ENCODE data around the gene NUP93.
"Not testable (repeated sequence)": the region's sequence is repeated elsewhere in the genome, so short reads cannot be mapped to it uniquely, and the experiment has no call there.

The NUP93 gene

DNA sequence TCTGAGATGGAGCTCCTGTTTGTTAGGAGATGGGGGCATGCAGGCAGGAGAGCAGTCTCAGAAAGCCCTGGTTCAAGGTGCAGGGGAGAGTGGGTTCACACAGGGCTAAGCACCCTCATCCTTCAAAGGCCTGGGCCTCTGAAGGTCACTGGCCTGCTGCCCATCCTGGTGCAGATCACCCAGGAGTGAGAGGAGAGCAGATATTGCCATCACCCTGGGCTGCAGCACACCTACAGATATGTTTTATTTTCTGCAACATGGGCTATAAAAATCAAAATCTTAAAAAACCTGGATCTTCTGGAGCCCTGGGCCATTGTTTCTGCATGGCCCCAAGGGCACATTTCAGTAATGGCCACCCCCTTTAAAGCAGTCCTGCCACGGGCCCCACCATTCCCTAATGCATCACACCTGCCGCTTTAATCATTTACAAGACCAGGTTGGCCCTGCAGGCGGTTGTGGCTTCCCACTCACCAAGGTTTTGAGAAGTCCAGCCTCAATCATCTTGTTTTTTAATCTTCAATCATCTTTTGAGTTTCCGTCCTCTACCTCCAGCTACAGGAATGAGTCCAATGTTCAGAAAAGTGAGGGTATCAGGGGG, 20.4 kb upstream of the NUP93 start:
- DNase-seq, result no peak

- DNase-seq, result no peak
Observed at GRCh38 chr16:56710181-56710737, 19.7 kb upstream of the NUP93 start.

DNA sequence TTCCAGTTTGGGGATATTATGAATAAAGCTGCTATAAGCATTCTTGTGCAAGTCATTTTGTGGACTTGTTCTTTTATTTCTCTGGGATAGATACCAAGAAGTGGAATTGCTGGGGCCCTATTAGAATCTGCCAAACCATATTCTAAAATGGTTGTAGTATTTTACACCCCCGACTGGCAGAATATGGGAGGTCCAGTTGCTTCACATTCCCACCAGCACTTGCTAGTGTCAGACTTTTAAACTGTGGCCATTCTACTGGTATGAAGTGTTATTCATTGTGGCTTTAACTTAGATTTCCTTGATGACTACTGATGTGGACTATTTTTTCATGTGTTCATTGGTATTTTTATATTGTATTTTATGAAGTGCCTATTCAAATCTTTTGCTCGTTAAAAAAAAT, 18.1 kb upstream of the NUP93 start:
- DNase-seq, result no peak

DNA sequence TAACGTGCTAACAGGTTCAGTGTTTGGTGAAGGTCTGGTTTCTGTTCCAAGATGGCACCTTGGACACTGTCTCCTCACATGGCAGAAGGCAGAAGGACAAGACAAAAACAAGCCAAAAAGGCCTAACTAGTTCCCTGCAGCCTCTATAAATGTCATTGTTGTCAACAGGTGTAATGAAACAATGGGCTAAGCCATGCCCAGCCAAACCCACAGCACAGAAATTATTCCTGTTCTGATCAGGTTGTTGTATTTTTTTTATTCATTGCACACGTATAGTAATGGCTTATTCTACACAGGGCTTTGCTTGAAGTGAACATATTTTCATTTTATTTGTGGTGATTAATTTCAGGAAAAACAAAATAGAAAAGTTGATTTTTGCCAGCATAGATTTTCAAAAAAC, 16.1 kb upstream of the NUP93 start:
- no peak for DNase-seq

GRCh38 chr16:56715126-56715525, 14.8 kb upstream of the NUP93 start:
- DNase-seq, result no peak

GRCh38 chr16:56716761-56717160, 13.2 kb upstream of the NUP93 start:
- DNase-seq, result no peak

DNA sequence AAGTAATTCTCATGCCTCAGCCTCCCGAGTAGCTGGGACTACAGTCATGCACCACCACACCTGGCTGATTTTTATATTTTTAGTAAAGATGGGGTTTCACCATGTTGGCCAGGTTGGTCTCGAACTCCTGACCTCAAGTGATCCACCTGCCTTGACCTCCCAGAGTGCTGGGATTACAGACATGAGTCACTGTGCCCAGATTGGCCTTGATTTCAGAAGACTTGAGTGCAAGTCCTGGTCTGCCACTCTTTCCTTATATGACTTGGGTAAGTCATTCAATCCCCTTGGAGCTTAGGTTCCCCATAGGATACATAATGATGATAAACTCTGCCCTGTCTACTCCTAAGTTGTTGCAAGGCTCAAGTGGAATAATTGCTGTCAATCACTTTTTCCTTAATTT, 12.4 kb upstream of the NUP93 start:
- not testable (repeated sequence) for DNase-seq

DNA sequence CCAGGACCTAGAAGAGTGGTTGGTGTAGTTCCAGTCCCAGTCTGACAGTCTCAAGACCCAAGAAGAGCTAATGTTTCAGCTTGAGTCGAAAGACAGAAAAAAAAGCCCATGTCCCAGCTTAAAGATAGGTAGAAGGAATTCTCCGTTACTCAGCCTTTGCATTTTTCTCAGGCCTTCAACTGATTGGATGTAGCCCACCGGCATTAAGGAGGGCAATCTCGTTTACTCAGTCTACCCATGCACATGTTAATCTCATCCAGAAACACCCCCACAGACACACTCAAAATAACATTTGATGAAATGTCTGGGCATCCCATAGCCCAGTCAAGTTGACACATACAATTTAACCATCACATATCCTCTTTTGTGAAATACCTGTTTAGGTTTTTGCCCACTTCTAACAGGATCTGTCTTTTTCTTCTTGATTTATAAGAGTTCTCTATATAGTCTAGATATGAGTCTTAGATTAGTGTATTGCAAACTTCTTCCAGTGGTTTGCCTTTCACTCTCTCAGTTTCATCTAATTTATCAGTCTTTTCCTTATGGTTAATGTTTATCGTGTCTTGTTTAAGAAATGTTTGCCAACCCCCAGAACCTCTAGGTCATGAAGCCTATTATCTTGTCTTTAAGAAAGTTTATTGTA, 7.6 kb upstream of the NUP93 start:
- no peak for DNase-seq

- DNase-seq, result no peak
Observed at GRCh38 chr16:56724191-56724590, 5.7 kb upstream of the NUP93 start.

DNA sequence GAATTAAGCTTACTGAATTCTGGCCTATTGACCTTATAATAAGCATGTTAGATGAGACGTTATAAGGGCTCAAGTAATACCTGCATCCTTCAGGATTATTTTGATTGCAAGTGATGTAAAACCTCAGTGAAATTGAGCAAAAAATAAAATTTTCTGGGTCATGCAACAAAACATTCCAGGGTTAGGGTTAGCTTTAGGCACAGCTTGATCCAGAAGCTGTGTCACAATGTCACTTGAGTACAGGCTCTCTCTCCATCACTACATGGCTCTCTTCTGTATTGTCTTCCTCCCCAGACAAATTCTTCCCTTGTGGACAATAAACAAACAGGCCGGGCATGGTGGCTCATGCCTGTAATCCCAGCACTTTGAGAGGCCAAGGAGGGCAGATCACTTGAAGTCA, 3.6 kb upstream of the NUP93 start:
- no peak for DNase-seq

GRCh38 chr16:56726926-56727325, 3.0 kb upstream of the NUP93 start:
- DNase-seq, result no peak

GRCh38 chr16:56728027-56728426, 1.9 kb upstream of the NUP93 start:
- no peak for DNase-seq

GRCh38 chr16:56728980-56729734, 772 bp upstream of the NUP93 start:
- DNase-seq, result no peak

DNA sequence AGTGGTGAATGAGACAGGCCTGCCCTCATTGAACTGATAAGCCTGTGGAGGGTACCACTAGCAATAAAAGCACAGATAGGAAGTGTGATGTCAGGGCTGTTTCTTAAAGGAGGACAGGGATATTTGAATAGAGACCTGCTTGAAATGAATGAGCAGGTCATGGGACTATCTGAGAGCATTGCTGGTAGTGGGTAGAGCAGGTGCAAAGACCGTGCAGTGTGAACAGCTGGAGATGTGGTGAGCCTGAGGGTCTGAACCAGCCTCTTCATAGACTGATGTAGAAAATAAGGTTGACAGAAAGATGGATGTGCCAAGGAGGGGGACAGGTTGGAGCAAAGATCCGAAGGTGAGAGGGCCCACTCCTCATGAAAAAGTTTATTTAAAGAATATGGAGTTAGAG, 2.4 kb downstream of the NUP93 start:
- no peak for DNase-seq

- no peak for DNase-seq
Observed at GRCh38 chr16:56732832-56733231, 2.9 kb downstream of the NUP93 start.

DNA sequence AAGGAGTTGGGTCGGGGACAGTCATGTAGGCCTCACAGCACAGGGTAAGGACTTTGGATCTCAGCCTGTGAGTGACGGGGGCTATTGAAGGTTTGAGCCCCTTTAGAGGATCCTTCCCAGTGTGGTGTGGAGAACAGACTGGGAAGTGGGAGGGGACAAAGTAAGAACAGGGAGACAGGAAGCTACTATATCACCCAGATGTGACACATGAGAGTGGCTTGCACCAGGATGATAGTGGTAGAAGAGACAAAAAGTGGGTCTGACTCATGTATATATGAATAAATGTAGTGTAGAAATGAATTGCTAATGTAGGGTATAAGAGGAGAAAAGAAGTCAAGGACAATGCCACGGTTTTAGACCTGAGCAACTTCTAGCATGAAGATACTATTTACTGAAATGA, 4.5 kb downstream of the NUP93 start:
- no peak for DNase-seq

GRCh38 chr16:56736476-56736875, 6.5 kb downstream of the NUP93 start:
- DNase-seq, result no peak

DNA sequence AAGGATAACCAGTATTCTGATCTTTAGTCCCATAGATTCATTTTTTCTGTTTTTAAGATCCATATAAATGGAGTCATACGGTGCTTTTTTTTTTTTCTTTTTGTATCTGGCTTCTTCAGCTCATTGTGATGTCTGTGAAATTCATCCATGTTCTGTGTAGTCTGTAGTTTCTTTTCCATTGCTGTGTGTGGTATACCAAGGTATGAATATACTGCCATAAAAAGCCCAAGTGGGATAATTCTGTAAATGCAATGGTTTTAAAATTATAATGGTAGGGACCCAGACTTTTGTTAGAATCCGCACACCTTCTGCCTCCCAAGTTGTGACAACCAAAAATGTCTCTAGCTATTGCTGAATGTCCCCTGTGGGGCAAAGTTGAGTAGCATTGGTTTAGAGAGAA, 7.6 kb downstream of the NUP93 start:
- DNase-seq, result no peak

DNA sequence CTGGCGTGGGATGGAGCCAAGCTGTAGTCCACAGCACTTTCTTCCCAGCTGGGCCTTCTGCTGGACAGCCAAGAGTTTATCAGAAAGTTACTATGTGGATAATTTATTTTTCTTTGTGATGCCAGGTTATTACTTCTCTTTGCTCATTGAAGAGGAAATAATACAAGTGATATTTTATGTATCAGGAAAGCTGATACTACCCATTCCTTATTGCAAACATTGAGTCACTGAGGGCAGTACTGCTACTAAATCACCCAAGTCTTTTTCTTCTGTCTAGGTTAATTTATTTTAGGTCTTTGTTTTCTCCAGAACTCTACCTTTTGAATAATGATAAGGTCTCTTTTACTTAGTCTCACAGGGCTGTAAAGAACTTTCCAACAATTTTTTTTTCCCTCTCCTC, 8.3 kb downstream of the NUP93 start:
- no peak for DNase-seq

DNA sequence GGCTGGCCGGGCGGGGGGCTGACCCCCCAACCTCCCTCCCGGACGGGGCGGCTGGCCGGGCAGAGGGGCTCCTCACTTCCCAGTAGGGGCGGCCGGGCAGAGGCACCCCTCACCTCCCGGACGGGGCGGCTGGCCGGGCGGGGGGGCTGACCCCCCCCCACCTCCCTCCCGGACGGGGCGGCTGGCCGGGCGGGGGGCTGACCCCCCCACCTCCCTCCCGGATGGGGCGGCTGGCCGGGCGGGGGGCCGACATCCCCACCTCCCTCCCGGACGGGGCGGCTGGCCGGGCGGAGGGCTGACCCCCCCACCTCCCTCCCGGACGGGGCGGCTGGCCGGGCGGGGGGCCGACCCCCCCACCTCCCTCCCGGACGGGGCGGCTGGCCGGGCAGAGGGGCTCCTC, 9.4 kb downstream of the NUP93 start:
- not testable (repeated sequence) for DNase-seq

DNA sequence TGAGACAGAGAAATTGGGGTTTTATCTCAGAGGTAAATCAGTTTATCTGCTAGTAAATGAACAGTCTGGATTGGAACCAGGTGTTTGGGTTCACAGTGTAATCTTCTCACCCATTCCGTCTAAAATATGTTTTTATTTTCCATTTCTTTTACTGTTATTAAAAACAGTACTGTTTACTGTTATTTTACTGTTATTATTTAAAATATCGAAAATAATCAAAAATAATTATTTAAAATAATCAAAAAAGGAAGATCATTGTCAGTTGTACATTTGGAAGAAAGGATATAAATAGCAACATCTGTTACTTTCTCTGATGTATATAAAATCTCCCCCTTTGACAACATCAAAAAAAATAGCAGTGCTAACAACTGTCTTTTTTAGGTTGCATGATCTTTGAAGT, 11.5 kb downstream of the NUP93 start:
- no peak for DNase-seq

DNA sequence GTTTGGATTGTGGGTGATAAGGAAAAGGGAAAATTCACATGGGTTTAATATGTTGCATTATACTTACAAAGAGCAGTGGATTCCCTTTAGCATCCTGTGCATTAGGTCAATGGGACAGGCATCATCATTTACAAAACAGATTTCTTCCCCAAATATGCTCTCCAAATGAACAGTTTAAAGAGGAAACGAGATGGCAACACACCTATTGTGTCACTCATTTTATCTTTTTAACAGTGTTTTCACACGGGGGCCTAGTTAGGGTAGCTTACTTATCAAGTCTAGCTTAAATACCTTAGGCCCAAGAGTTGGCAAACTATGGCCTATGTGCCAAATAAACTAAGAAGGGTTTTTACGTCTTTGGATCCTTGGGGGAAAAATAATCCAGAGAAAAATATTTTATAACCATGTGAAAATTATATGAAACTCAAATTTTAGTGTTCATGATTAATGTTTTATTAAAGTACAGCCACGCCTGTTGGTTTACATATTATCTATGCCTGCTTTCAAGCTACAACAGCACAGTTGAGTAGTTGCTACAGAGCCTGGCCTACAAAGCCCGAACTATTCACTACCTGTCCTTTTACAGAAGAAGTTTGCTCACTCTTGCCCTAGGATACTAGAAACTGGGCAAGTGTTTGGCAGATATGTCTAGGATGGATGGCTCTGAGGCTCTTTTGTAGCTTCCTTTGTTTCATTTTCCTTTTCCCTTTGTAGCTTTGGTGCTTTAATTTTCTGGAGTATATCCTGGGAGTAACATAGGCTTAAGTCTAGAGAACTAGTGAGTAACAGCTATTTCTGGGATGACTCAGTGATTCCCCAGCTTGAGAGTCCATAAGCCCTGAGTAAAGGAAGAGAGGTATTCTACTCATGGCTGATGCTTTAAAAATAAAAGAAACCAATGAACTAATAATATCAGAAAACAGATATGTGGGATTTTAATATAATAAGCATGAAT, 12.4 kb downstream of the NUP93 start:
- DNase-seq, result no peak

DNA sequence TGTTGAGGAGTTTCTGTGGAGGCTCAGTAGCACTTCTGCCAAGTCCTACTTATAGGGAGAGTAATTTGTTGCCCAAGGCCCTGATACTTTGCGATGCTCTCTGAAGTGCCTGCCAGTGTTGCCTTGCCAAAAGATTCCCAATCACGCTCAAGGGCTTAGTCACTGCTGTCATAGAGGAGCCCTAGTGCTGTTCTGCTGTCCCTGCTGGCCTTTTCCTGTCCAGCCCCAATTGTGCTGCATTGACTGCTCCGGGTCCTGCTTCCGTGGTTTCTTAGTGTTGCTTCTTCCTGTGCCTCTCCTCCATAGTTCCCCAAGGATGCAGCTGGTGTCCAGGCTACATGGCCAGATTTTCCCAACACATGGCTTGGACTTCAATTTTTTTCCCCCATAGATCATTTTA, 13.9 kb downstream of the NUP93 start:
- no peak for DNase-seq

Measured in NCI-H748 treated with DMSO at 0.1 percent for 48 hours (cell line).